Trophoblast cell (in vitro differentiated cells and primary cell): ENCODE data around the gene WDFY1.

Experiments
- DNase-seq, 2 donors: peaks; one replicate each; pipeline ENCODE4 v3.0.0-alpha.2; 2016
- H2AFZ ChIP-seq: 2 replicates; pipeline ENCODE4 v1.6.1; 2013; ENCODE audit warnings: low read length, moderate library complexity, mild to moderate bottlenecking; ENCODE audit not compliant: insufficient read depth, poor library complexity
- H2AK5ac ChIP-seq: 2 replicates; pipeline ENCODE4 v1.6.1; 2013; ENCODE audit warnings: mild to moderate bottlenecking, low read length
- H2BK120ac ChIP-seq: 2 replicates; pipeline ENCODE4 v1.6.1; 2013; ENCODE audit warnings: low read length, mild to moderate bottlenecking, moderate library complexity; ENCODE audit not compliant: insufficient read depth, poor library complexity
- H2BK12ac ChIP-seq: 2 replicates; pipeline ENCODE4 v1.6.1; 2013; ENCODE audit warnings: mild to moderate bottlenecking, low read length, moderate library complexity
- H2BK5ac ChIP-seq: 2 replicates; pipeline ENCODE4 v1.6.1; 2013; ENCODE audit warnings: low read length, low read depth, moderate library complexity, mild to moderate bottlenecking; ENCODE audit not compliant: poor library complexity
- H3K14ac ChIP-seq: 2 replicates; pipeline ENCODE4 v1.6.1; 2013; ENCODE audit warnings: mild to moderate bottlenecking, low read length
- H3K18ac ChIP-seq: 2 replicates; pipeline ENCODE4 v1.6.1; 2013; ENCODE audit warnings: mild to moderate bottlenecking, low read length
- H3K23ac ChIP-seq: 2 replicates; pipeline ENCODE4 v1.6.1; 2013; ENCODE audit warnings: low read length
- H3K27ac ChIP-seq: 2 replicates; pipeline ENCODE4 v1.5.1; 2013; ENCODE audit warnings: low read depth, mild to moderate bottlenecking, inconsistent platforms, low read length, moderate library complexity
- H3K27me3 ChIP-seq: 2 replicates; pipeline ENCODE4 v1.6.1; 2013; ENCODE audit warnings: inconsistent platforms, mild to moderate bottlenecking, low read length, moderate library complexity; ENCODE audit not compliant: insufficient read depth
- H3K36me3 ChIP-seq, 2 experiments: 1 replicate in 1 of 2; 2 replicates in 1 of 2; pipeline ENCODE4 v1.6.1; 2013; ENCODE audit warnings: low read length in 2 of 2, mild to moderate bottlenecking in 2 of 2, moderate library complexity in 1 of 2; ENCODE audit not compliant: insufficient read depth in 2 of 2, control insufficient read depth in 1 of 2
- H3K4ac ChIP-seq: 2 replicates; pipeline ENCODE4 v1.6.1; 2013; ENCODE audit warnings: low read depth, mild to moderate bottlenecking, low read length, moderate library complexity
- H3K4me1 ChIP-seq, 2 experiments: 1 replicate in 1 of 2; 2 replicates in 1 of 2; pipeline ENCODE4 v1.6.1; 2013; ENCODE audit warnings: low read length in 2 of 2, mild to moderate bottlenecking in 2 of 2, moderate library complexity in 1 of 2; ENCODE audit not compliant: insufficient read depth in 2 of 2, control insufficient read depth in 1 of 2
- H3K4me2 ChIP-seq: 2 replicates; pipeline ENCODE4 v1.6.1; 2013; ENCODE audit warnings: inconsistent platforms, mild to moderate bottlenecking, low read length, moderate library complexity
- H3K4me3 ChIP-seq: 2 replicates; pipeline ENCODE4 v1.5.1; 2013; ENCODE audit warnings: mild to moderate bottlenecking, low read depth, low read length, inconsistent platforms
- H3K79me1 ChIP-seq: one replicate; pipeline ENCODE4 v1.6.1; 2013; ENCODE audit warnings: low read length
- H3K79me2 ChIP-seq: 2 replicates; pipeline ENCODE4 v1.6.1; 2013; ENCODE audit warnings: low read length, mild to moderate bottlenecking; ENCODE audit not compliant: control insufficient read depth, insufficient read depth, poor library complexity
- H3K9ac ChIP-seq: 2 replicates; pipeline ENCODE4 v1.6.1; 2013; ENCODE audit warnings: mild to moderate bottlenecking, low read length
- H3K9me3 ChIP-seq: 2 replicates; pipeline ENCODE4 v1.6.1; 2013; ENCODE audit warnings: low read depth, mild to moderate bottlenecking, control low read depth, inconsistent platforms, low read length; ENCODE audit not compliant: insufficient read depth
- H4K12ac ChIP-seq: 2 replicates; pipeline ENCODE4 v1.6.1; 2013; ENCODE audit warnings: low read depth, mild to moderate bottlenecking, low read length, moderate library complexity
- H4K8ac ChIP-seq: 2 replicates; pipeline ENCODE4 v1.6.1; 2013; ENCODE audit warnings: low read depth, mild to moderate bottlenecking, low read length, moderate library complexity
- H4K91ac ChIP-seq: one replicate; pipeline ENCODE4 v1.6.1; 2013; ENCODE audit warnings: low read depth, mild to moderate bottlenecking, low read length, moderate library complexity
- WGBS: extraction: QIAGEN DNeasy Blood & Tissue Kit; methylation state at CpG from one replicate; pipeline ENCODE4 v1.1.7; 2013; ENCODE audit warnings: missing lambda C conversion rate; ENCODE audit not compliant: insufficient read length, insufficient coverage; ENCODE audit errors: extremely low coverage; 5-methylcytosine and 5-hydroxymethylcytosine counted together

Gene WDFY1

GRCh38 chr2:223900066-223900465 is 45.1 kb downstream of the WDFY1 start:
- DNase-seq = no peak
- no peak overlapping the region for H3K4me2 ChIP-seq
- peaks cover 9 to 11% of the 10 kb centered on the region in 2 experiments for H3K36me3 ChIP-seq

GRCh38 chr2:223897669-223898330 is 47.3 kb downstream of the WDFY1 start:
- Histone ChIP-seq H3K27ac (no peak overlapping the region), H3K14ac (no peak overlapping the region), H3K4ac (no peak overlapping the region), H2BK5ac (no peak overlapping the region), H3K79me2 (no peaks in the 10 kb centered on the region), H3K23ac (no peak overlapping the region), H4K12ac (no peak overlapping the region), H3K9ac (no peak overlapping the region), H4K91ac (no peak overlapping the region), H3K27me3 (no peaks in the 10 kb centered on the region), H3K9me3 (no peaks in the 10 kb centered on the region), H3K4me3 (no peak overlapping the region), H3K79me1 (no peaks in the 10 kb centered on the region), H3K18ac (no peak overlapping the region), H2AFZ (no peak overlapping the region), H2BK120ac (no peak overlapping the region), H3K4me1 (no peaks in the 10 kb centered on the region), H3K36me3 (peaks cover 9 to 16% of the 10 kb centered on the region in 2 experiments), H2AK5ac (no peak overlapping the region), H4K8ac (no peak overlapping the region), H2BK12ac (no peak overlapping the region), H3K4me2 (no peak overlapping the region)
- no peak for DNase-seq
- WGBS = no CpG with 5 or more reads among the region's 5 CpGs

More at GRCh38 chr2:223900066-223900465, 45.1 kb downstream of the WDFY1 start:
- Histone ChIP-seq H4K8ac (no peak overlapping the region), H3K14ac (no peak overlapping the region), H2AFZ (no peak overlapping the region), H4K91ac (no peak overlapping the region), H2BK5ac (no peak overlapping the region), H2AK5ac (no peak overlapping the region), H3K9me3 (no peaks in the 10 kb centered on the region), H3K4me3 (no peak overlapping the region), H2BK12ac (no peak overlapping the region), H3K27me3 (no peaks in the 10 kb centered on the region), H3K9ac (no peak overlapping the region), H3K4me1 (no peaks in the 10 kb centered on the region), H3K18ac (no peak overlapping the region), H4K12ac (no peak overlapping the region), H3K4ac (no peak overlapping the region), H3K79me1 (no peaks in the 10 kb centered on the region), H2BK120ac (no peak overlapping the region), H3K27ac (no peak overlapping the region), H3K23ac (no peak overlapping the region), H3K79me2 (no peaks in the 10 kb centered on the region)
- no CpG with 5 or more reads among the region's 6 CpGs for WGBS

- Histone ChIP-seq H3K4ac (no peak overlapping the region), H3K14ac (no peak overlapping the region), H3K79me2 (no peaks in the 10 kb centered on the region), H3K36me3 (peaks cover 9 to 16% of the 10 kb centered on the region in 2 experiments), H3K27me3 (no peaks in the 10 kb centered on the region), H2AFZ (no peak overlapping the region), H3K27ac (no peak overlapping the region), H3K9ac (no peak overlapping the region), H3K79me1 (no peaks in the 10 kb centered on the region), H4K91ac (no peak overlapping the region), H3K4me1 (no peaks in the 10 kb centered on the region), H2BK120ac (no peak overlapping the region), H2BK5ac (no peak overlapping the region), H2BK12ac (no peak overlapping the region), H3K4me2 (no peak overlapping the region), H4K12ac (no peak overlapping the region), H3K9me3 (no peaks in the 10 kb centered on the region), H2AK5ac (no peak overlapping the region), H3K23ac (no peak overlapping the region), H4K8ac (no peak overlapping the region), H3K4me3 (no peak overlapping the region), H3K18ac (no peak overlapping the region)
- WGBS = no CpG with 5 or more reads among the region's 4 CpGs
- DNase-seq = no peak
These were observed 48.3 kb downstream of the WDFY1 start for GRCh38 chr2:223896833-223897311.

- no peaks in the 10 kb centered on the region for H3K4me1 ChIP-seq
- peaks cover 6 to 11% of the 10 kb centered on the region in 2 experiments for H3K36me3 ChIP-seq
- no peak overlapping the region for H4K91ac ChIP-seq
- DNase-seq = no peak
- no peaks in the 10 kb centered on the region for H3K27me3 ChIP-seq
- no peaks in the 10 kb centered on the region for H3K79me2 ChIP-seq
- H4K12ac ChIP-seq = no peak overlapping the region
- no peak overlapping the region for H3K9ac ChIP-seq
- no peak overlapping the region for H3K14ac ChIP-seq
- H3K23ac ChIP-seq = no peak overlapping the region
- H3K18ac ChIP-seq = no peak overlapping the region
- H3K27ac ChIP-seq = no peak overlapping the region
- H3K4me2 ChIP-seq = no peak overlapping the region
- no peak overlapping the region for H4K8ac ChIP-seq
- no peak overlapping the region for H2BK5ac ChIP-seq
- no peak overlapping the region for H3K4me3 ChIP-seq
- no peak overlapping the region for H2BK120ac ChIP-seq
- no peaks in the 10 kb centered on the region for H3K9me3 ChIP-seq
- no peak overlapping the region for H3K4ac ChIP-seq
- no CpG with 5 or more reads among the region's 1 CpG for WGBS
- no peaks in the 10 kb centered on the region for H3K79me1 ChIP-seq
- H2AFZ ChIP-seq = no peak overlapping the region
- no peak overlapping the region for H2AK5ac ChIP-seq
- H2BK12ac ChIP-seq = no peak overlapping the region
These were observed 50.2 kb downstream of the WDFY1 start for GRCh38 chr2:223894968-223895367.
